ENCODE data around the gene SEBOX.
A peak's percentile ranks its signal among the peaks of the same experiment; 100 is the strongest.

Gene SEBOX

GRCh38 chr17:28347261-28347891 lies 17.6 kb downstream of the SEBOX start:
- TF ChIP-seq CTCF (conservative IDR thresholded peaks at IDR 0.05): peak; percentile 35
- peak overlapping the region; percentile 77 for H3K27ac ChIP-seq

DNA sequence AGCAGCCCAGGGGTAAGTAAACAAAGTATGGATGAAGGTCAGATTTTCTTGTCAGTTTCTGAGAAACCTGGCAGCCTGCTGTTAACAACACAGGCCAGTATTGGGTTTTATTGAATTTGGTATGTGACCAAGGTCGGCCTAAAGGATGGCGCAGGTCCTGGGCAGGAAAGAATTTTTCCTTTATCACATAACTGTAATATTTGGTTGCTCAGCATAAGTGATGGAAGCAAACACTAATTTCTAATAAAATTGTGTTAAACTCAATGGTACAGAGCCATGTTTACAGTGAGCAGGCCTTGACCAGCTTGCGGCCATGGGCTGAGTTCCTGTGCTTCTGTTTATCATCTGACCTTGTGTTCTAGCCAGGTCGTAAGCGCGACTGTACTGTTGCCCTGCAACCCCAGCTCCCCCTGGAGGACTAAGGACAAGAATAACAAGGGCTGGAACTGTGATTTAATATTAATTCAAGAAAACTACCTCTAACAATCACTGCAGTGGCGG lies 18.2 kb downstream of the SEBOX start:
- TF ChIP-seq CTCF (conservative IDR thresholded peaks at IDR 0.05): peak; percentile 95
- peak overlapping the region; percentile 77 for H3K27ac ChIP-seq

DNA sequence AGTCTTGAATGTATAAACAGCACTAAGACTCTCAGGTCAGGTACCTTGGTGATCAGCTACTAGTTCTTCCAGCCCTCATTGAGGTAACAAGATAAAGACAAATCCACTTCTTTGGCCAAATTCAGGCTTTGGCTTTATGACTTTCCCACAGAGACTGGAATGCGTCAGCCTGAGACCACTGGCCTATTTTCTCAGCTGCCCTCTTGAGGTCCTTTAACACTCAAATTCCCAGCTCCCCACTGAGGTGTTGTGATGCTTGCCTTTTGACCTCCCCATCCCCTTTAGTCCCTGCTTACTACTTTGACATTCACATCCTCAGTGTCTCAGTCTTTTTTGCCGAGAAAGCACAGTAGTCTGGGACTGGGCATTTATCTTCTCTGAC lies 18.8 kb downstream of the SEBOX start:
- peak overlapping the region; percentile 77 for H3K27ac ChIP-seq
- no peak for TF ChIP-seq CTCF (conservative IDR thresholded peaks at IDR 0.05)

GRCh38 chr17:28345419-28346198 lies 19.4 kb downstream of the SEBOX start:
- no peak for TF ChIP-seq CTCF (conservative IDR thresholded peaks at IDR 0.05)
- H3K27ac ChIP-seq: peak overlapping the region; percentile 77

GRCh38 chr17:28344435-28344901 lies 20.5 kb downstream of the SEBOX start:
- no peak for TF ChIP-seq CTCF (conservative IDR thresholded peaks at IDR 0.05)
- H3K27ac ChIP-seq: peak overlapping the region; percentile 77

DNA sequence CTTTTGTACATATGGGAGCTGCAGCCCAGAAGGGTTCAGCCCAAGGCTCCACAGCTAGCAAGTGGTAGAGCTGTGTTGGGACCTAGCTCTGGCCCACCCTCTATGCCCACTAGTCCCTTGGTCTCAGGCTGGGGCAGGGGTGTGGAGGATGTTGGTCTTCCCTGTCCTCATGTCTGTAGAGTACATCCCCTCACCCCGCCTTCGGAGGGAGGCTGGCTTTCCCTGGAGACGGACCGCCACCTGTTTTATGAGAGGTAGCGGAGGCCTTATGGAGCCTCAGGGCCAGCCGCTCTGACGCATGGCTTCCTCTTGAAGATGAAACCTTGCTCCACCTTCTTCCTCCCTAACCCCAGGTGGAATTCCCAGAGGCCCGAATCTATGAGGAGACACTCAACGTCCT lies 21.0 kb downstream of the SEBOX start:
- no peak overlapping the region for H3K27ac ChIP-seq
- no peak for TF ChIP-seq CTCF (conservative IDR thresholded peaks at IDR 0.05)

- no peak for TF ChIP-seq CTCF (conservative IDR thresholded peaks at IDR 0.05)
- H3K27ac ChIP-seq: no peak overlapping the region
Measured at GRCh38 chr17:28343491-28343932, 21.5 kb downstream of the SEBOX start.

All from VCaP (cell line).